ENCODE measurements around the gene SYNM.
"Not testable (repeated sequence)": the region's sequence is repeated elsewhere in the genome, so short reads cannot be mapped to it uniquely, and the experiment has no call there.

Gene SYNM

DNA sequence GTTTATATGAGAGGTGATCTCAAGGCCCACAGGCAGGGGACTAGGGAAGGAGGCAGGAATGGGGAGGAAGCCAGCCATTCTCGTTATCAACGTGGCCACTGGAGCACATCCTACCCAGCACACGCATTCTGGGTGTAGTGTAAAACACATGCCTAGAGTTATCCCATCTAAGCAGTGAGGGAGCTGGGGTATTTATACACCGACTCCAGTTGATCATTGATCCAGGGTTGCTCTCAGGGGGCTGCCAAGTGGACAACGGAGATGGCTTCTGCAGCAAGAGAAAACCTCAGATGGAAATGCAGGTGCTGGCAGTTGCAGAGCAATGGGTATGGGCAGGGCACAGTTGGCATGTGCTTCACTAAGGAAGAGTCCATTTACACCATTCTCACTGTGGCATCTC is 30.4 kb upstream of the SYNM start:
- H3K27ac ChIP-seq = no peak overlapping the region
- no peak for TF ChIP-seq ZFX (IDR thresholded peaks at IDR 0.05)
- TF ChIP-seq, protein P1, sequence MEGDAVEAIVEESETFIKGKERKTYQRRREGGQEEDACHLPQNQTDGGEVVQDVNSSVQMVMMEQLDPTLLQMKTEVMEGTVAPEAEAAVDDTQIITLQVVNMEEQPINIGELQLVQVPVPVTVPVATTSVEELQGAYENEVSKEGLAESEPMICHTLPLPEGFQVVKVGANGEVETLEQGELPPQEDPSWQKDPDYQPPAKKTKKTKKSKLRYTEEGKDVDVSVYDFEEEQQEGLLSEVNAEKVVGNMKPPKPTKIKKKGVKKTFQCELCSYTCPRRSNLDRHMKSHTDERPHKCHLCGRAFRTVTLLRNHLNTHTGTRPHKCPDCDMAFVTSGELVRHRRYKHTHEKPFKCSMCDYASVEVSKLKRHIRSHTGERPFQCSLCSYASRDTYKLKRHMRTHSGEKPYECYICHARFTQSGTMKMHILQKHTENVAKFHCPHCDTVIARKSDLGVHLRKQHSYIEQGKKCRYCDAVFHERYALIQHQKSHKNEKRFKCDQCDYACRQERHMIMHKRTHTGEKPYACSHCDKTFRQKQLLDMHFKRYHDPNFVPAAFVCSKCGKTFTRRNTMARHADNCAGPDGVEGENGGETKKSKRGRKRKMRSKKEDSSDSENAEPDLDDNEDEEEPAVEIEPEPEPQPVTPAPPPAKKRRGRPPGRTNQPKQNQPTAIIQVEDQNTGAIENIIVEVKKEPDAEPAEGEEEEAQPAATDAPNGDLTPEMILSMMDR (conservative IDR thresholded peaks at IDR 0.05) = no peak

DNA sequence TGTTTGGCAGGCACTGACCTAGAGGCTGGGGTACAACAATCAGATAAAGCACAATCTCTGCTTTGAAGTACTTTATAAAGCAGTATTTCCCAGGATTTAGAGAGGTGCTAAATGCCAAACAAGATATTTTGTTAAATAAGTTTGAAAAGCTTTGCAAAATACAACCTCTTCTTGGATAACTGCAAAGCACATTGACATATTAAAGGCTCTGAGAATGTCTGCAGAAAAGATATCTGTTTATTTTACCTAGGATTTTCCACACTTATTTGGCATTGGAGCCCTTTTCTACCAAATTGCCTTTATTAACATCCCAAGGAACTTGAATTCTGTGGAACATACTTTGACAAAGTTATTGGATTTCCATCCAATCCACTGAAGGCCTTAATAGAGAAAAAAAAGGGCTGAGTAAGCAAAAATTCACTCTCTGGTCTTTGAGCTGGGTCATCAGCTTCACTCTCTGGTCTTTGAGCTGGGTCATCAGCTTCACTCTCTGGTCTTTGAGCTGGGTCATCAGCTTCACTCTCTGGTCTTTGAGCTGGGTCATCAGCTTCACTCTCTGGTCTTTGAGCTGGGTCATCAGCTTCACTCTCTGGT is 29.7 kb upstream of the SYNM start:
- H3K27ac ChIP-seq = not testable (repeated sequence)

DNA sequence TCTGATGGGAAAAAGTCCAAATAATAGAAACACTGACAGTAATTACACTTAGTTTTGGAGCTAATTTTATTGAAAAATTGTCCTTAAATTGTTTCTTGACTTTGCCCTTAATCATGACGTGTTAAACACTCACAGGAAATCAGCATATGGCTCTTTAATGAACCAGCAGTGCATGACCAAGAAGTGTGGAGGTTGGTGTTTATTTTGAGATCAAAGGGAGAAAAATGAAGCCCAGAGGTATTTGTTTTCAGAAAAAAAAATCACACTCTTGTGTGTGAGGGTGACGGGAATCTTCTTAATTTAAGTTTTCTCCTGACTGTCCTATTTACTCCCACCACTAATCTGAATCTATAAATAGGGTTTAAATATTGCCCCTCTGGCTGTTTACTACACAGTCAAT is 28.8 kb upstream of the SYNM start:
- H3K27ac ChIP-seq = no peak overlapping the region
- no peak for TF ChIP-seq ZFX (IDR thresholded peaks at IDR 0.05)
- TF ChIP-seq, protein P1 (conservative IDR thresholded peaks at IDR 0.05) = no peak

DNA sequence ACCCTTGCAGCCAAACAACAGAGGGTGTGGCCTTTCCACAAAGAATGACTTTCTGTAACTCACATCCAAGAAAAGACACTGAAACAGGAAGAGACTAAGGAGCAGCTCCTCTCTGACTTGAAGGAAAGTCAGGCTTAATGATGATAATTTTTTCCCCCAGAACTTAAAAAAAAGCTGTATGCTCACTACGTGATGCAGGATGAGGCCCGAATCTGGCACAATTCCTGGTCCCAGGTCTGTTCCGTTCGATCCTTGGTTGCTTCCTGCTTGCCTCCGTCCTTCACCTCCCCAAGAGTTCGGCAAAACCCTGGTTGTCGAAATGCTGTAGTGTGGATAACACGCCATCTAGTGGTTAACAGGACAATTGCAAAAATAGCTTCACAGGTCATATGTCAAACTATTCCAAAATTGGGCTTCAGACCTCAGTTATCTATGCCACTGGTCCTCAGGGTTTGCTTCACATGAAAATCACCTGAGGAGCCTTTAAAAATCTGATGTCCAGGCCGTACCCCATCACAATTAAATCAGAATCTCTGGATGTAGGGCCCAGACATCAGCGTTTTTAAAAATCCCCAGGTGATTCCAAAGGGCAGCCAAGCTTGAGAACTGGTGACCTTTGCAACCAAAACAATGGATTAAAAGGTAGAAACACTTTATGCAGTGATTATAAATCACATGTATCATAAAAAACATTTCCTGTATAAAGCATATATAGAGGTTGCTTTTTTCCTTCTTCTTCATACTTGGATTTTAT is 28.1 kb upstream of the SYNM start:
- no peak overlapping the region for H3K27ac ChIP-seq
- TF ChIP-seq ZFX (IDR thresholded peaks at IDR 0.05) = no peak
- TF ChIP-seq, protein P1 (conservative IDR thresholded peaks at IDR 0.05) = peak; percentile 92

DNA sequence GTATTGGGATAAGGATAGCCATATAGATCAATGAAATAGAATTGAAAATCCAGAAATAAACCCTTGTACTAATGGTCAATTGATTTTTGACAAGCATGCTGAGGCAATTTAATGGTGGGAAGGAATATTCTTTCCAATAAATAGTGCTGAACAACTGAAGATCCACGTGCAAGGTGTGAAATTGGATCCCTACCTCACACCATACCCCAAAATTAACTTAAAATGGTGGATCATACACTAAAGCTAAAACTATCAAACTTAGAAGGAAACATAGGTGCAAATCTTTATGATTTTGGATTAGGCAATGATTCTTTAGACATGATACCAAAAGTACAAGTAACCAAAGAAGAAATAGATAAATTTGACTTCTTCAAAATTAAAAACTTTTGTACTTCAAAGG is 22.1 kb upstream of the SYNM start:
- no peak overlapping the region for H3K27ac ChIP-seq
- TF ChIP-seq, protein P1 (conservative IDR thresholded peaks at IDR 0.05) = no peak
- TF ChIP-seq ZFX (IDR thresholded peaks at IDR 0.05) = no peak

DNA sequence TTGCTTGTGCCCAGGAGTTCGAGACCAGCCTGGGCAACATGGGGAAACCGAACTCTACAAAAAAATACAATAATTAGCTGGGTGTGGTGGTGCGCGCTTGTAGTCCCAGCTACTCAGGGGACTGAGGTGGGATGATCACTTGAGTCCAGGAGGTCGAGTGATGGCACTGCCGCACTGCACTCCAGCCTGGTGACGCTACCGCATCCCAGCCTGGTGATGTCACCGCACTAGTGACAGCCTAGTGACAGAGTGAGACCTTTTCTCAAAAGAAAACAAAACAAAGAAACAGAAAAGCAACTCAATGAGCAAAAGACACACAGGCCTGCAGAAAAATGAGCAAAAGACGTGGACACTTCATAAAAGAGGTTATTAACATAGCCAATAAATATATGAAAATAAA is 19.9 kb upstream of the SYNM start:
- no peak overlapping the region for H3K27ac ChIP-seq
- TF ChIP-seq, protein P1 (conservative IDR thresholded peaks at IDR 0.05) = no peak
- TF ChIP-seq ZFX (IDR thresholded peaks at IDR 0.05) = no peak

DNA sequence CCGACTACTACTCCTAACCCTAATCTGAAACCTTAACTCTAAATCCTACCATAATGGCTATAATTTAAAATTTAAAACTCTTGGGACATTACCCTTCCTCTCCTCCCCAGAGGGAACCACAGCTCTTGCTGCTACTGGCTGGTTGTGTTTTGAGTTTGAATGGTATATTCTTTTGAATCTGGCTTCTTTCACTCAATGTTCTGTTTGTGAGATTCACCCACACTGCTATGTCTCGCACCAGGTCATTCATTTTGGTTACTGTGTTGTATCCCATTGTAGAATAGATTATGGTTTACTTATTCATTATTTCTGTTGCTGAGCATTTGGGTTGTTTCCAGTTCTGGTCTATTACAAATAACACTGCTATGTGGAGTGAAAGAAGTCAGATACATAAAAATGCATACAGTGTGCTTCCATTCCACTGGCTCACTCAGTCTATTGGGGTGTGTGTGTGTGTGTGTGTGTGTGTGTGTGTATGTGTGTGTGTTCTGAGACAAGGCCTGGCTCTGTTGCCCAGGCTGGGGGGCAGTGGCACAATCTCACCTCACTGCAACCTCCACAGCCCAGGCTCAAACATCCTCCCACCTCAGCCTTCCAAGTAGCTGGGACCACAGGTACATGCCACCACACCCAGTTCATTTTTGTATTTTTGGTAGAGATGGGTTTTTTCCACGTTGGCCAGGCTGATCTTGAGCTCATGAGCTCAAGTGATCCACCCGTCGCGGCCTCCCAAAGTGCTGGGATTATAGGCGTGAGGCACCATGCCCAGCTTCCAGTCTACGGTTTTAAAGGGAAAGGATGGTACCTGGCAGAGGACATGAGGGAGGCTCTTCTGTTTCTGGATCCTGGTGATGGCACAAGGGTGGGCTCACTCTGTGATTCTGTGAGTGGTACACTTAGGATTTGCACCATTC is 19.2 kb upstream of the SYNM start:
- no peak for TF ChIP-seq ZFX (IDR thresholded peaks at IDR 0.05)
- TF ChIP-seq, protein P1 (conservative IDR thresholded peaks at IDR 0.05) = no peak

More for the DNA sequence above, 19.2 kb upstream of the SYNM start:
- H3K27ac ChIP-seq = no peak overlapping the region
